GM19468 (cell line): Measurements from ENCODE around the gene RIPOR3.
"Not testable (repeated sequence)": the region's sequence is repeated elsewhere in the genome, so short reads cannot be mapped to it uniquely, and the experiment has no call there.

Source experiments
- ATAC-seq: cut with Tn5 transposase; IDR thresholded peaks from one replicate; pipeline ENCODE4 v1.9.1; 2021; ENCODE audit warnings: mild to moderate bottlenecking, moderate library complexity, moderate number of reproducible peaks; ENCODE audit not compliant: unreplicated experiment; ENCODE audit errors: extremely low read depth

Gene RIPOR3

GRCh38 chr20:50636601-50637540 is 54.5 kb downstream of the RIPOR3 start:
- no peak for ATAC-seq

DNA sequence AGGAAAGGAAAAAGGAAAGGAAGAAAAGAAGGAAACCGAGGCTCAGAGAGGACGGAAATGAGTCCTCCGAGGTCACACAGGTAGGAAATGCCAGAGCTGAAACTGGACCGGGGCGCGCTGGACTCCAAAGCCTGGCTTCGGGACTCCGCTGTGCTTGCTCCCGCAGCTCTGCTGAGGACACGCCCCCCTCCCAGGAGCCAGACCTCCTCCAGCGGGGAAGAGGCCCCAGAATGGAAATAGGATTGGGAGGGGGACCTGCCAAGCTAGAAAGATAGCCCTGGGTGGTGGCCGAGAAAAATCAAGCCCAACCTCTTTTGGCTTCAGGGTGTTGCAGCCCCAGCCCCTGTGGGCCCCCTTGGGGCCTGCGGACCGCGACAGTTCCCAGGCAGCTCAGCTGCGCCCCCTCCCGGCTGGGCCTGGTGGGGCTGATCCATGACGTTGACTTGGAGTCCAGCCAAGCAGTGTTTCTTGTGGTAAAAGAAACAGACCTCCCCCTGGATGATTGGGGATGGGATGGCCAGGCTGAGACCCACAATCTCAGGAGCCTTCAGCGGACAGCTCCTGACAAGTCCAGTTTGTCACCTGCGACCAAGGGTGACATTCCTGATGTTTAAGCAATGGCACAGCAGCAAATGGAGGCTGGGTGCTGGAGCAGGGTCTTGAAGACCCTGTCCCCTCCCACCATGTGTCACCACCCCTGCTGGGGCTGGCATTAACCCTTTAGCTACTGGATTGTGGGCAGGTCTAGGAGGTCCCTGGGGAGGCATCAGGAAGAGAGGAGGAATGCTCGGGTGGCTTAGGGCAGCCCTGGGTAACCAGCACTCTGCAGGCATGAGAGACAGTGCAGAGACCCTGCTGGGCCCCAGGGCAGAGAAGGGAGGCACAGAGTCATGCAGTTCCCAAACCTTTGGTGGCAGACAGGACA is 55.4 kb downstream of the RIPOR3 start:
- no peak for ATAC-seq

- ATAC-seq: no peak
These were observed 56.3 kb downstream of the RIPOR3 start for GRCh38 chr20:50635014-50635557.

GRCh38 chr20:50634191-50634590 is 57.2 kb downstream of the RIPOR3 start:
- no peak for ATAC-seq

DNA sequence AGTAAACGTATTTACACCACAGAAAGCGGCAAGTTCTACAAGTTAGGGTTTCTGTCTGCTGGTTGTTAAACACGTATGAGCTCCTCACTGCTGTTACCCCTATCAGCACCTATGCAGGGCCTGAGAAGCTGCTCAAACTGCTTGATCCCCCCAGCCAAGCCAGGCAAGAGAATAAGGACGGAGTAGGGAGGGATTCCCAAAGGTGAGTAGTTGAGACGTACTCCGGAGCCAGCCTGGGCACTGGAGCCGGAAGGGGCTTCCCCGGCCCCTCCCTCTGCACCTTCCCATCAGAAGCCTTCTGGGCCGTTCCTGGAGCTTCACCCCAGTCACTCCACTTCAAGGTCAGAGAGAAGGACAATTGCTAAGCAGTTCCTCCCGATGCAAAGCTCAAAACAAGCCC is 58.0 kb downstream of the RIPOR3 start:
- no peak for ATAC-seq

GRCh38 chr20:50632701-50633100 is 58.6 kb downstream of the RIPOR3 start:
- ATAC-seq: no peak

- ATAC-seq: no peak
These were observed 59.1 kb downstream of the RIPOR3 start for GRCh38 chr20:50632236-50632635.

- no peak for ATAC-seq
These were observed 60.6 kb downstream of the RIPOR3 start for GRCh38 chr20:50630578-50631263.

DNA sequence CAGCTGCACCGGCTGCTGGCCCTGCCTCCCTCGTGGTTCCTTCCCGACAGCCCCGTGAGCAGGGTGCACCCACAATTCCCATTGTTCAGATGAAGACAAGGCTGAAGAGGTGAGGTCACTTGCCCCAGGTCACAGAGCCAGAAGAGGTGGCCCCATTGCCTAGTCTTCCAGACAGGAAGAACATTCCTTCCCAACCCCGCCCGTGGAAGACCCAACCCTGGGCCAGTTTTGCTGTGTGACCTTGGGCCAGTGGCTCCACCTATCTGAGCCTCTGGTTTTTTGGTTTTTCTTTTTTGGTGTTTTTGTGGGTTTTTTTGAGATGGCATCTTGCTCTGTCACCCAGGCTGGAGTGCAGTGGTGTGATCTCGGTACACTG is 61.7 kb downstream of the RIPOR3 start:
- no peak for ATAC-seq

GRCh38 chr20:50628853-50629669 is 62.3 kb downstream of the RIPOR3 start:
- no peak for ATAC-seq

DNA sequence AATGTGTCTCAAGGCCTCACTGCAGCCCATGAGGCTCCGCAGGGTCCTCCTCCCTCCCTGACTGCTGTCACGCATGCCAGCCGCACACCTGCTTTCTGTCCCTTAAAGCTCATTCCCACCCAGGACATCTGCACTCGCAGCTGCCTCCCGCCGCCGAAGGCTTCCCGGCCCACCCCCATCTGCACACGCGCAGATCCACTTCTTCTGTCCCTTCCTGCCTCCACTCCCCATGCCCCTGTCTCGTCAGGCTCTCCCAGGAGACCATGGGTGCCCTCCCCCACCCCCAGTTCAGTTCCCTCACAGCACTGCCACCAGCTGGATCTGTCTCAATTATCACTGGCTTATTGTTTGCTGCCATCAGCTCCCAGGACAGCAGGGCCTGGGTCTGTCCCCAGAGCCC is 63.0 kb downstream of the RIPOR3 start:
- ATAC-seq: no peak

GRCh38 chr20:50627747-50628146 is 63.6 kb downstream of the RIPOR3 start:
- ATAC-seq: no peak

- no peak for ATAC-seq
These were observed 65.2 kb downstream of the RIPOR3 start for GRCh38 chr20:50625986-50626677.

GRCh38 chr20:50624351-50625016 is 66.9 kb downstream of the RIPOR3 start:
- ATAC-seq: no peak

DNA sequence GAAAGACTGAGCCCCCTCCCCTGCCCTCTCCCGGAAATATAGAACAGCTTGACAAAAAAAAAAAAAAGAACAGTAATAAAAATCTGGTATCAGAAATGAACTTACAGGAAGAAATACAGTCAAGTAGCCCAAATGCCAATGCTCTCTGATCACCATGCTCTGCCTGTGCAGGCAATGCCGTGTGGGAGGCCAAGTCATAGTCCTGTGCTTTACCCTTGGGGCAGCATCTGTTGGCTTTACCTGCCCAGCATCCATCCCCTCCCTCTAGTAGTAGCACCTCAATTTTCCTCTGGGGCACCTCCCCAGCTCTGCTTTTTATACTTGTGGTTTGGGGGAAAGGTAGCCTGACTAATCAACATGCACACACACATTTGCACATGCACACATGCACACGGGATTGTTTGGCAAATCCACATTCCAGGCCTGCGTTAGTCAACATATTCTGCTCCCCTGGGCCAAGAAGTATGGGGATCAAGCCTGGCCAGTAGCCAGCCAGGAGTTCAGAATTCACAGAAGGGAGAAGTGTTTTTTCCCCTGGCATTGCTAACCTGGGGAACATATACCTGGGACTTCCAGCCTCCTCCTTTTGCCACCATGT is 70.2 kb downstream of the RIPOR3 start:
- ATAC-seq: no peak

DNA sequence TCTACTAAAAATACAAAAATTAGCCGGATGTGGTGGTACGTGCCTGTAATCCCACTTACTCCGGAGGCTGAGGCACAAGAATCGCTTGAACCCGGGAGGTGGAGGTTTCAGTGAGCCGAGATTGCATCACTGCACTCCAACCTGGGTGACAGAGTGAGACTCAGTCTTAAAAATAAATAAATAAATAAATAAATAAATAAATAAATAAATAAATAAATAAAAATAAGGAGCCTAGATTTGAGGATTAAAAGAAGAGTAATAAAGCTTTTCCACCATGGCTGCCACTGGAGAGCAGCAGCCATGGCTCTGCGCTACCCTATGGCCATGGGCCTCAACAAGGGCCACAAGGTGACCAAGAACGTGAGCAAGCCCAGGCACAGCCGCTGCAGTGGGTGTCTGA is 70.9 kb downstream of the RIPOR3 start:
- not testable (repeated sequence) for ATAC-seq

DNA sequence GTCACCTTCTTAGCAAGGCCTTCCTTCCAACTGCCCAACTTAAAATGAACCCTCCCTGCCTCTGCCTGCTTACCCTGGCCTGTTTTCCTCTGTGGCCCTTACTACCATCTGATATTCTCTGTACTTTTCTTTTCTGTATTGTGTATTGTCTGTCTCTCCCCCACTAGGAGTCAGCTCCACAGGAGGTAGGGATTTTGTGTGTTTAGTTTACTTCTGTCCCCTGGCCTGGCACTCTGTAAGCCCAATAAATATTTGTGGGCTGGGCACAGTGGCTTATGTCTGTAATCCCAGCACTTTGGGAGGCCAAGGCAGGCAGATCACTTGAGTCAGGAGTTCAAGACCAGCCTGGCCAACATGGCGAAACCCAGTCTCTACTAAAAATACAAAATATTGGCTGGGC is 72.8 kb downstream of the RIPOR3 start:
- no peak for ATAC-seq

DNA sequence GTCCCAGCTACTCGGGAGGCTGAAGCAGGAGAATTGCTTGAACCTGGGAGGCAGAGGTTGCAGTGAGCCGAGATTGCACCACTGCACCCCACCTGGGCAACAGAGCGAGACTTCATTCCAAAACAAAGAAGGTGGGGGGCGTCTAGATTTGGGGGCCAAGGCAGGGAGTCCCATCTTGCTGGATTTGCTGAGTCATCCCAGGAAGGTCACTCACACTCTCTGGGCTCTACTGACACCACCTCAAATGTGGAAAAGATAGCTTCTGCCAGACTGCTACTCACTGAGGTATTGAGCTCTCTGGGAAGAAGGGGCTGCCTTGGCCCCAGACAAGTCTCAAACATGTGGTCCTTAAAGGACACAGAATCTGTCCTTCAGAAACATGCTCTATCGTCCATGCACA is 74.3 kb downstream of the RIPOR3 start:
- no peak for ATAC-seq
